ENCODE measurements around the gene CCDC85A. TPM values are rescaled to one million over a fixed set of nuclear protein-coding genes. Genes with fewer than 3 reads are reported as not detected.

CCDC85A gene
- total and polyA plus RNA-seq, 4 donors, result 1.7 to 10.5 (median 6.6) TPM

GRCh38 chr2:56224316-56224715 lies 40.5 kb downstream of the CCDC85A start:
- 82 to 93% methylated on average over 1 of the region's 1 CpG for WGBS, 2 donors
- H3K9me3 ChIP-seq (ENCODE audit: control insufficient read depth in 4 of 4, insufficient read depth in 3 of 4, low read length in 3 of 4), result no peaks in the 10 kb centered on the region
- no peak overlapping the region for H3K4me3 ChIP-seq
- TF ChIP-seq CTCF (IDR thresholded peaks at IDR 0.05; ENCODE audit: control extremely low read depth, extremely low read depth), result no peak
- ATAC-seq (ENCODE audit: insufficient read depth, low FRiP score), result no peak
- DNase-seq, result no peak
- no peak overlapping the region for H3K9ac ChIP-seq (ENCODE audit: insufficient read depth in 1 of 2, low read length in 2 of 2)
- no peaks in the 10 kb centered on the region for H3K27me3 ChIP-seq (ENCODE audit: control insufficient read depth in 3 of 3, insufficient read depth in 3 of 3, low read length in 2 of 3)
- H3K4me1 ChIP-seq (ENCODE audit: control insufficient read depth in 5 of 5, insufficient read depth in 5 of 5, low read length in 5 of 5), result no peaks in the 10 kb centered on the region
- no peaks in the 10 kb centered on the region for H3K36me3 ChIP-seq (ENCODE audit: control insufficient read depth in 4 of 4, insufficient read depth in 4 of 4, low read length in 4 of 4)
- no peak overlapping the region for H3K27ac ChIP-seq (ENCODE audit: low read depth in 1 of 2, low read length in 1 of 2)

DNA sequence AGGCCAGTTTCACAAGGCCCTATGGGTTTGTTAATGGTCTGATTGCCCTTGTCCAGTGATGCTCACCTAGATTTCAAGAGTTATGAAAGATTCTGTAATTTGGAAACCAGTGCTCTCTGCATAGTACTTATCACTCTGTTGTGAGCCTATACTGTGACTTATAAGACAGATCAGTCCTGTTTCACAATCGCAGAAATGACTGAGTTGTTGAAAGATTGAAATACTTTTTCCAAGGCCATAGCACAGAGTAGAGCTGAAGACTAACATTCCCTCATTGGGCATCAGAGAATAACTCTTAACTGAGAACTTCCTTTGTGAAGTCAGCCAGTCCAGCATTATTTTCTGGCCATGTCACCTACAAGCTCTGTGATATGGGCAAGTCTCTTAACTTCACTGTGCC lies 44.0 kb downstream of the CCDC85A start:
- no peak overlapping the region for H3K27ac ChIP-seq (ENCODE audit: low read depth in 1 of 2, low read length in 1 of 2)
- no peak for ATAC-seq (ENCODE audit: insufficient read depth, low FRiP score)
- no peak overlapping the region for H3K9ac ChIP-seq (ENCODE audit: insufficient read depth in 1 of 2, low read length in 2 of 2)
- no peaks in the 10 kb centered on the region for H3K4me1 ChIP-seq (ENCODE audit: control insufficient read depth in 5 of 5, insufficient read depth in 5 of 5, low read length in 5 of 5)
- WGBS, 2 donors, result 92 to 97% methylated on average over 1 of the region's 1 CpG
- H3K27me3 ChIP-seq (ENCODE audit: control insufficient read depth in 3 of 3, insufficient read depth in 3 of 3, low read length in 2 of 3), result no peaks in the 10 kb centered on the region
- no peaks in the 10 kb centered on the region for H3K36me3 ChIP-seq (ENCODE audit: control insufficient read depth in 4 of 4, insufficient read depth in 4 of 4, low read length in 4 of 4)
- no peak for TF ChIP-seq CTCF (IDR thresholded peaks at IDR 0.05; ENCODE audit: control extremely low read depth, extremely low read depth)
- DNase-seq, result no peak
- no peak overlapping the region for H3K4me3 ChIP-seq
- no peaks in the 10 kb centered on the region for H3K9me3 ChIP-seq (ENCODE audit: control insufficient read depth in 4 of 4, insufficient read depth in 3 of 4, low read length in 3 of 4)

DNA sequence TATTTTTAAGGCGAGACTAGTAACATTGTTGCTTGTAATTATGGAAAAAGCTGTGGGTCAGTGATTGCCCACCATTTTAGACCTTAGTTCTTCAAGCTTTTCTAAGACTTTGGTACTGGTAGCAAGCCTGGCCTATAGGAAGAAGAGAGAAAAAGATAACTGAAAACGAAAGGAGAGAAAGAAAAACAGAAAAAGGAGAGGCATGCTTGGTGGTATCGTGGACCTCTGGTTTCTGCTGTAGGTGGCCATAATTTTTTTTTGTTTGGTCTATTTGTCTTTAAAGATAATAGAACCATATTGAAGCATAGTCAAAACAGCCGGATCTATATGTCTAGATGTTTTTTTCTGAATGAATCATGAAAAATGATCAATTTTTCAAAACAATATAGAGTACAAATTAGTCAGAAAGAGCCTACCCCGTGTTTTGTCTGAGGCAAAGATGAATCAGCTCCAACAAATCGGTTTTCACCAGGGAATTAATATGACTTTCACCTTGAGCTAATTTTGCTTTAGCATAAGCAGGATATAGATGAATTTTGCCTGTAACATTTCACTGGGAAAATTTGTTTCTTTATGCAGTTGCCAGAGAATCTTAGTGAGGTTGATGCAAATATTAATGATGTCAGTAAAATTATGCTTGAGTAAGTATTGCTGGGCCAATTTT lies 45.7 kb downstream of the CCDC85A start:
- Histone ChIP-seq H3K36me3 (ENCODE audit: control insufficient read depth in 4 of 4, insufficient read depth in 4 of 4, low read length in 4 of 4) (no peaks in the 10 kb centered on the region), H3K9me3 (ENCODE audit: control insufficient read depth in 4 of 4, insufficient read depth in 3 of 4, low read length in 3 of 4) (no peaks in the 10 kb centered on the region), H3K4me1 (ENCODE audit: control insufficient read depth in 5 of 5, insufficient read depth in 5 of 5, low read length in 5 of 5) (no peaks in the 10 kb centered on the region), H3K9ac (ENCODE audit: insufficient read depth in 1 of 2, low read length in 2 of 2) (no peak overlapping the region), H3K27me3 (ENCODE audit: control insufficient read depth in 3 of 3, insufficient read depth in 3 of 3, low read length in 2 of 3) (no peaks in the 10 kb centered on the region), H3K27ac (ENCODE audit: low read depth in 1 of 2, low read length in 1 of 2) (no peak overlapping the region), H3K4me3 (no peak overlapping the region)
- 84 to 86% methylated on average over 6 of the region's 6 CpGs for WGBS, 2 donors
- no peak for TF ChIP-seq CTCF (IDR thresholded peaks at IDR 0.05; ENCODE audit: control extremely low read depth, extremely low read depth)
- DNase-seq (no peak), ATAC-seq (ENCODE audit: insufficient read depth, low FRiP score) (no peak)

- Histone ChIP-seq H3K27me3 (ENCODE audit: control insufficient read depth in 3 of 3, insufficient read depth in 3 of 3, low read length in 2 of 3) (no peaks in the 10 kb centered on the region), H3K4me3 (no peak overlapping the region), H3K36me3 (ENCODE audit: control insufficient read depth in 4 of 4, insufficient read depth in 4 of 4, low read length in 4 of 4) (no peaks in the 10 kb centered on the region), H3K4me1 (ENCODE audit: control insufficient read depth in 5 of 5, insufficient read depth in 5 of 5, low read length in 5 of 5) (no peaks in the 10 kb centered on the region), H3K27ac (ENCODE audit: low read depth in 1 of 2, low read length in 1 of 2) (no peak overlapping the region), H3K9ac (ENCODE audit: insufficient read depth in 1 of 2, low read length in 2 of 2) (no peak overlapping the region), H3K9me3 (ENCODE audit: control insufficient read depth in 4 of 4, insufficient read depth in 3 of 4, low read length in 3 of 4) (no peaks in the 10 kb centered on the region)
- ATAC-seq (ENCODE audit: insufficient read depth, low FRiP score), result no peak
- no peak for DNase-seq
- 93 to 97% methylated on average over 2 of the region's 2 CpGs for WGBS, 2 donors
- TF ChIP-seq CTCF (IDR thresholded peaks at IDR 0.05; ENCODE audit: control extremely low read depth, extremely low read depth), result no peak
These were observed 46.4 kb downstream of the CCDC85A start for GRCh38 chr2:56230156-56230555.

Data from lung (tissue), 12 donors.